Activated T-helper 17 cell treated with anti-CD3 and anti-CD28 coated beads, Interleukin-2, amount 50 U/mL, for 72 hours (primary cell): ENCODE results near the gene RGPD8. TPM values are rescaled to one million over a fixed set of nuclear protein-coding genes. Genes with fewer than 3 reads are reported as not detected.
"Not testable (repeated sequence)": the region's sequence is repeated elsewhere in the genome, so short reads cannot be mapped to it uniquely, and the experiment has no call there.

Experiments
- ATAC-seq: fragments of 150-1000 bp; cut with Tn5 transposase; replicated peaks from 2 replicates; pipeline ENCODE4 v1.10.0; 2021; ENCODE audit warnings: mild to moderate bottlenecking, moderate library complexity
- H3K27ac Mint-ChIP-seq: one replicate; pipeline ENCODE4 v1.8.0; 2022; ENCODE audit warnings: mixed read lengths
- H3K27me3 Mint-ChIP-seq: one replicate; pipeline ENCODE4 v1.8.0; 2022; ENCODE audit warnings: mixed read lengths
- H3K36me3 Mint-ChIP-seq: one replicate; pipeline ENCODE4 v1.8.0; 2022; ENCODE audit warnings: low read depth, mild to moderate bottlenecking, mixed read lengths
- H3K4me1 Mint-ChIP-seq: one replicate; pipeline ENCODE4 v1.8.0; 2022; ENCODE audit warnings: mixed read lengths
- H3K4me3 Mint-ChIP-seq: one replicate; pipeline ENCODE4 v1.8.0; 2022; ENCODE audit warnings: mild to moderate bottlenecking, mixed read lengths
- H3K9me3 Mint-ChIP-seq: one replicate; pipeline ENCODE4 v1.8.0; 2022; ENCODE audit warnings: mixed read lengths
- total RNA-seq, 2 donors: library from RNA; stranded (reverse); gene quantifications; one replicate each; pipeline ENCODE4 v1.2.3, GENCODE V29; 2022

The RGPD8 gene
- total RNA-seq, 2 donors from 2014 or later: 6.1 to 9.5 TPM

GRCh38 chr2:112416860-112417259 is 16.6 kb downstream of the RGPD8 start:
- not testable (repeated sequence) for H3K27ac Mint-ChIP-seq, H3K27me3 Mint-ChIP-seq, H3K4me1 Mint-ChIP-seq, ATAC-seq, H3K4me3 Mint-ChIP-seq, H3K36me3 Mint-ChIP-seq, H3K9me3 Mint-ChIP-seq

- not testable (repeated sequence) for ATAC-seq, H3K4me3 Mint-ChIP-seq, H3K4me1 Mint-ChIP-seq, H3K27me3 Mint-ChIP-seq, H3K27ac Mint-ChIP-seq, H3K9me3 Mint-ChIP-seq, H3K36me3 Mint-ChIP-seq
Measured at GRCh38 chr2:112360055-112360454, 73.4 kb downstream of the RGPD8 start.

- not testable (repeated sequence) for H3K9me3 Mint-ChIP-seq, H3K36me3 Mint-ChIP-seq, H3K4me3 Mint-ChIP-seq, H3K27me3 Mint-ChIP-seq, H3K4me1 Mint-ChIP-seq, H3K27ac Mint-ChIP-seq, ATAC-seq
Measured at GRCh38 chr2:112354335-112354734, 79.1 kb downstream of the RGPD8 start.

GRCh38 chr2:112352809-112353603 is 80.4 kb downstream of the RGPD8 start:
- not testable (repeated sequence) for H3K9me3 Mint-ChIP-seq, H3K27ac Mint-ChIP-seq, H3K36me3 Mint-ChIP-seq, H3K4me1 Mint-ChIP-seq, H3K4me3 Mint-ChIP-seq, ATAC-seq, H3K27me3 Mint-ChIP-seq

GRCh38 chr2:112352292-112352691 is 81.2 kb downstream of the RGPD8 start:
- not testable (repeated sequence) for H3K9me3 Mint-ChIP-seq, ATAC-seq, H3K4me3 Mint-ChIP-seq, H3K4me1 Mint-ChIP-seq, H3K27me3 Mint-ChIP-seq, H3K36me3 Mint-ChIP-seq
- H3K27ac Mint-ChIP-seq: peak overlapping the region; percentile 2

GRCh38 chr2:112345030-112346027 is 88.1 kb downstream of the RGPD8 start:
- no peak for ATAC-seq
- Mint-ChIP-seq H3K4me3 (no peak overlapping the region), H3K27me3 (no peaks in the 10 kb centered on the region), H3K27ac (no peak overlapping the region), H3K36me3 (no peaks in the 10 kb centered on the region), H3K4me1 (no peaks in the 10 kb centered on the region), H3K9me3 (no peaks in the 10 kb centered on the region)

GRCh38 chr2:112343827-112344585 is 89.4 kb downstream of the RGPD8 start:
- Mint-ChIP-seq H3K27ac (peak overlapping the region; percentile 15), H3K36me3 (no peaks in the 10 kb centered on the region), H3K4me1 (no peaks in the 10 kb centered on the region), H3K9me3 (no peaks in the 10 kb centered on the region), H3K27me3 (no peaks in the 10 kb centered on the region), H3K4me3 (no peak overlapping the region)
- peak; percentile 35 for ATAC-seq

GRCh38 chr2:112342067-112342550 is 91.3 kb downstream of the RGPD8 start:
- H3K27me3 Mint-ChIP-seq: no peaks in the 10 kb centered on the region

GRCh38 chr2:112340475-112341267 is 92.8 kb downstream of the RGPD8 start:
- H3K27ac Mint-ChIP-seq: no peak overlapping the region
- no peak for ATAC-seq
- no peak overlapping the region for H3K4me3 Mint-ChIP-seq
- no peaks in the 10 kb centered on the region for H3K36me3 Mint-ChIP-seq
- no peaks in the 10 kb centered on the region for H3K4me1 Mint-ChIP-seq
- no peaks in the 10 kb centered on the region for H3K27me3 Mint-ChIP-seq
- no peaks in the 10 kb centered on the region for H3K9me3 Mint-ChIP-seq

More at GRCh38 chr2:112342067-112342550, 91.3 kb downstream of the RGPD8 start:
- no peak overlapping the region for H3K4me3 Mint-ChIP-seq
- H3K27ac Mint-ChIP-seq: no peak overlapping the region
- ATAC-seq: no peak
- no peaks in the 10 kb centered on the region for H3K4me1 Mint-ChIP-seq
- H3K9me3 Mint-ChIP-seq: no peaks in the 10 kb centered on the region
- no peaks in the 10 kb centered on the region for H3K36me3 Mint-ChIP-seq

GRCh38 chr2:112339986-112340385 is 93.5 kb downstream of the RGPD8 start:
- Mint-ChIP-seq H3K4me3 (no peak overlapping the region), H3K36me3 (no peaks in the 10 kb centered on the region), H3K27me3 (no peaks in the 10 kb centered on the region), H3K27ac (no peak overlapping the region), H3K9me3 (no peaks in the 10 kb centered on the region), H3K4me1 (no peaks in the 10 kb centered on the region)
- no peak for ATAC-seq

- H3K36me3 Mint-ChIP-seq: peaks cover 16% of the 10 kb centered on the region
- no peak for ATAC-seq
- no peaks in the 10 kb centered on the region for H3K4me1 Mint-ChIP-seq
- no peaks in the 10 kb centered on the region for H3K27me3 Mint-ChIP-seq
- no peak overlapping the region for H3K27ac Mint-ChIP-seq
- no peaks in the 10 kb centered on the region for H3K9me3 Mint-ChIP-seq
- H3K4me3 Mint-ChIP-seq: no peak overlapping the region
Measured at GRCh38 chr2:112335600-112335999, 97.8 kb downstream of the RGPD8 start.

- no peak overlapping the region for H3K4me3 Mint-ChIP-seq
- H3K27me3 Mint-ChIP-seq: no peaks in the 10 kb centered on the region
- no peaks in the 10 kb centered on the region for H3K4me1 Mint-ChIP-seq
- H3K9me3 Mint-ChIP-seq: no peaks in the 10 kb centered on the region
- H3K27ac Mint-ChIP-seq: no peak overlapping the region
- H3K36me3 Mint-ChIP-seq: peaks cover 27% of the 10 kb centered on the region
- no peak for ATAC-seq
Measured at GRCh38 chr2:112332123-112332696, 101.2 kb downstream of the RGPD8 start.

GRCh38 chr2:112322919-112323318 is 110.5 kb downstream of the RGPD8 start:
- H3K27ac Mint-ChIP-seq: no peak overlapping the region
- peaks cover 38% of the 10 kb centered on the region for H3K36me3 Mint-ChIP-seq
- no peak for ATAC-seq
- H3K27me3 Mint-ChIP-seq: no peaks in the 10 kb centered on the region
- no peaks in the 10 kb centered on the region for H3K4me1 Mint-ChIP-seq
- H3K9me3 Mint-ChIP-seq: no peaks in the 10 kb centered on the region
- no peak overlapping the region for H3K4me3 Mint-ChIP-seq
